HG03280 (cell line): Measurements from ENCODE around the gene BCL3.
"Not testable (repeated sequence)": the region's sequence is repeated elsewhere in the genome, so short reads cannot be mapped to it uniquely, and the experiment has no call there.

Experiments used
- ATAC-seq: cut with Tn5 transposase; IDR thresholded peaks from one replicate; pipeline ENCODE4 v1.9.1; 2021; ENCODE audit warnings: mild to moderate bottlenecking, moderate library complexity; ENCODE audit not compliant: unreplicated experiment

Gene BCL3

GRCh38 chr19:44748426-44749254 lies at the start of gene BCL3:
Gene BCL3 (plus strand): TSS chr19:44748708. CDS start chr19:44748791, 83 bp downstream.
- ATAC-seq, result peak; percentile 33

- no peak for ATAC-seq
Observed at GRCh38 chr19:44700547-44700946, 48.0 kb upstream of the BCL3 start.

- no peak for ATAC-seq
Observed at GRCh38 chr19:44701228-44701627, 47.3 kb upstream of the BCL3 start.

GRCh38 chr19:44702551-44703176 lies 45.8 kb upstream of the BCL3 start:
- ATAC-seq, result no peak

- no peak for ATAC-seq
Observed at GRCh38 chr19:44703336-44704078, 45.0 kb upstream of the BCL3 start.

GRCh38 chr19:44704982-44705381 lies 43.5 kb upstream of the BCL3 start:
- no peak for ATAC-seq

- no peak for ATAC-seq
Observed at GRCh38 chr19:44705502-44706010, 43.0 kb upstream of the BCL3 start.

GRCh38 chr19:44706506-44707236 lies 41.8 kb upstream of the BCL3 start:
- ATAC-seq, result no peak

- no peak for ATAC-seq
Observed at GRCh38 chr19:44707794-44708193, 40.7 kb upstream of the BCL3 start.

GRCh38 chr19:44708940-44709339 lies 39.6 kb upstream of the BCL3 start:
- ATAC-seq, result no peak

- not testable (repeated sequence) for ATAC-seq
Observed at GRCh38 chr19:44709434-44710266, 38.9 kb upstream of the BCL3 start.

- ATAC-seq, result no peak
Observed at GRCh38 chr19:44710483-44710882, 38.0 kb upstream of the BCL3 start.

- ATAC-seq, result no peak
Observed at GRCh38 chr19:44712864-44713515, 35.5 kb upstream of the BCL3 start.

- no peak for ATAC-seq
Observed at GRCh38 chr19:44714597-44715169, 33.8 kb upstream of the BCL3 start.

GRCh38 chr19:44717603-44718002 lies 30.9 kb upstream of the BCL3 start:
- no peak for ATAC-seq

GRCh38 chr19:44718441-44719261 lies 29.9 kb upstream of the BCL3 start:
- no peak for ATAC-seq

GRCh38 chr19:44719262-44719701 lies 29.2 kb upstream of the BCL3 start:
- ATAC-seq, result no peak

- ATAC-seq, result not testable (repeated sequence)
Observed at GRCh38 chr19:44720396-44720795, 28.1 kb upstream of the BCL3 start.
